ENCODE measurements around the gene RGMB.

The RGMB gene

GRCh38 chr5:98794001-98794400, 20.5 kb downstream of the RGMB start:
- TF ChIP-seq FOXM1 (IDR thresholded peaks at IDR 0.05; ENCODE audit: borderline replicate concordance, low read depth) (no peak), TEAD4 (IDR thresholded peaks at IDR 0.05) (no peak), NFIC (IDR thresholded peaks at IDR 0.05) (no peak), EP300 (IDR thresholded peaks at IDR 0.05; ENCODE audit: borderline replicate concordance) (no peak), REST (IDR thresholded peaks at IDR 0.05; ENCODE audit: low read depth) (no peak), MAX (IDR thresholded peaks at IDR 0.05) (no peak), ZBTB7A (IDR thresholded peaks at IDR 0.05; ENCODE audit: low read depth) (no peak), YY1 (IDR thresholded peaks at IDR 0.05; ENCODE audit: low read depth) (no peak), TAF1 (IDR thresholded peaks at IDR 0.05; ENCODE audit: low read depth) (no peak), TCF12 (IDR thresholded peaks at IDR 0.05; ENCODE audit: low read depth) (no peak), CREB1 (IDR thresholded peaks at IDR 0.05; ENCODE audit: low read depth) (no peak), CEBPB (IDR thresholded peaks at IDR 0.05) (no peak), EGR1 (IDR thresholded peaks at IDR 0.05) (no peak)

- no peak for TF ChIP-seq NFIC (IDR thresholded peaks at IDR 0.05)
- no peak for TF ChIP-seq CEBPB (IDR thresholded peaks at IDR 0.05)
- no peak for TF ChIP-seq ZBTB7A (IDR thresholded peaks at IDR 0.05; ENCODE audit: low read depth)
- no peak for TF ChIP-seq TAF1 (IDR thresholded peaks at IDR 0.05; ENCODE audit: low read depth)
- TF ChIP-seq YY1 (IDR thresholded peaks at IDR 0.05; ENCODE audit: low read depth), result no peak
- TF ChIP-seq CREB1 (IDR thresholded peaks at IDR 0.05; ENCODE audit: low read depth), result no peak
- no peak for TF ChIP-seq EP300 (IDR thresholded peaks at IDR 0.05; ENCODE audit: borderline replicate concordance)
- TF ChIP-seq TCF12 (IDR thresholded peaks at IDR 0.05; ENCODE audit: low read depth), result no peak
- TF ChIP-seq REST (IDR thresholded peaks at IDR 0.05; ENCODE audit: low read depth), result no peak
- TF ChIP-seq USF1 (IDR thresholded peaks at IDR 0.05), result no peak
- TF ChIP-seq RAD21 (IDR thresholded peaks at IDR 0.05; ENCODE audit: low read depth), result no peak
Observed at GRCh38 chr5:98794414-98795080, 21.1 kb downstream of the RGMB start.

GRCh38 chr5:98795243-98795642, 21.8 kb downstream of the RGMB start:
- TF ChIP-seq TEAD4 (IDR thresholded peaks at IDR 0.05) (no peak), NFIC (IDR thresholded peaks at IDR 0.05) (no peak), RAD21 (IDR thresholded peaks at IDR 0.05; ENCODE audit: low read depth) (no peak), EGR1 (IDR thresholded peaks at IDR 0.05) (no peak), CREB1 (IDR thresholded peaks at IDR 0.05; ENCODE audit: low read depth) (no peak)

GRCh38 chr5:98796197-98796972, 22.9 kb downstream of the RGMB start:
- TF ChIP-seq RAD21 (IDR thresholded peaks at IDR 0.05; ENCODE audit: low read depth), result peak; percentile 77
- TF ChIP-seq NFIC (IDR thresholded peaks at IDR 0.05), result no peak
- TF ChIP-seq TAF1 (IDR thresholded peaks at IDR 0.05; ENCODE audit: low read depth), result no peak
- peak; percentile 72 for TF ChIP-seq TEAD4 (IDR thresholded peaks at IDR 0.05)
- TF ChIP-seq CEBPB (IDR thresholded peaks at IDR 0.05), result no peak
- TF ChIP-seq EGR1 (IDR thresholded peaks at IDR 0.05), result no peak
- TF ChIP-seq CREB1 (IDR thresholded peaks at IDR 0.05; ENCODE audit: low read depth), result no peak

- TF ChIP-seq YY1 (IDR thresholded peaks at IDR 0.05; ENCODE audit: low read depth) (no peak), TEAD4 (IDR thresholded peaks at IDR 0.05) (no peak), REST (IDR thresholded peaks at IDR 0.05; ENCODE audit: low read depth) (no peak), TAF1 (IDR thresholded peaks at IDR 0.05; ENCODE audit: low read depth) (no peak), TCF12 (IDR thresholded peaks at IDR 0.05; ENCODE audit: low read depth) (no peak), FOXM1 (IDR thresholded peaks at IDR 0.05; ENCODE audit: borderline replicate concordance, low read depth) (no peak), CEBPB (IDR thresholded peaks at IDR 0.05) (no peak)
Observed at GRCh38 chr5:98798371-98798770, 24.9 kb downstream of the RGMB start.

All from Ishikawa (cell line).